CD14-positive monocyte (primary cell): ENCODE results near the gene ART1. TPM values are rescaled to one million over a fixed set of nuclear protein-coding genes. Genes with fewer than 3 reads are reported as not detected.

Experiments used
- DNase-seq, 3 donors: peaks; one replicate each; pipeline ENCODE4 v3.0.0-alpha.2; 2011 to 2022
- H2AFZ ChIP-seq: 2 replicates; pipeline ENCODE4 v1.6.0; 2012; ENCODE audit warnings: mild to moderate bottlenecking, low read depth, low read length, inconsistent platforms; ENCODE audit not compliant: insufficient read depth, poor library complexity, severe bottlenecking
- H3K27ac ChIP-seq, 2 donors: 1 replicate in 1 of 2; 2 replicates in 1 of 2; pipeline ENCODE4 v1.5.1; 2012 to 2013; ENCODE audit warnings: low read length in 2 of 2, control low read depth in 1 of 2, inconsistent platforms in 1 of 2, low read depth in 1 of 2, mild to moderate bottlenecking in 1 of 2
- H3K27me3 ChIP-seq, 2 donors: one replicate each; pipeline versions ENCODE4 v1.6.0 to v1.6.1; 2011 to 2013; ENCODE audit warnings: low read length in 2 of 2; ENCODE audit not compliant: control insufficient read depth in 2 of 2, insufficient read depth in 2 of 2
- H3K36me3 ChIP-seq, 2 donors: replicated peaks in 1 of 2; 1 replicate in 1 of 2; 2 replicates in 1 of 2; pipeline versions ENCODE4 v1.5.1 to v1.6.1; 2012 to 2013; ENCODE audit warnings: low read length in 2 of 2, control low read depth in 1 of 2, inconsistent platforms in 1 of 2, mild to moderate bottlenecking in 1 of 2; ENCODE audit not compliant: insufficient read depth in 2 of 2, control insufficient read depth in 1 of 2
- H3K4me1 ChIP-seq, 2 donors: 1 replicate in 1 of 2; 2 replicates in 1 of 2; pipeline versions ENCODE4 v1.5.1 to v1.6.1; 2012 to 2013; ENCODE audit warnings: low read length in 2 of 2, control low read depth in 1 of 2, inconsistent platforms in 1 of 2, mild to moderate bottlenecking in 1 of 2, moderate library complexity in 1 of 2; ENCODE audit not compliant: insufficient read depth in 2 of 2, control insufficient read depth in 1 of 2
- H3K4me2 ChIP-seq: replicated peaks from 2 replicates; pipeline ENCODE3; 2012; ENCODE audit warnings: low read length, moderate library complexity, mild to moderate bottlenecking; ENCODE audit not compliant: poor library complexity, severe bottlenecking; ENCODE audit errors: extremely low read depth
- H3K4me3 ChIP-seq, 3 experiments: fragments of 200-600 bp in 1 of 3; sonication (generic) in 1 of 3; replicated peaks in 1 of 3; 1 replicate in 2 of 3; 2 replicates in 1 of 3; pipeline ENCODE4 v1.5.1; 2011 to 2013; ENCODE audit warnings: low read length in 3 of 3, mild to moderate bottlenecking in 3 of 3, control low read depth in 2 of 3, low read depth in 2 of 3, inconsistent platforms in 1 of 3, moderate library complexity in 1 of 3
- H3K79me2 ChIP-seq: 2 replicates; pipeline ENCODE4 v1.6.0; 2012; ENCODE audit warnings: mild to moderate bottlenecking, control low read depth, inconsistent platforms, low read length, moderate library complexity; ENCODE audit not compliant: insufficient read depth
- H3K9ac ChIP-seq: 2 replicates; pipeline ENCODE4 v1.6.0; 2017; ENCODE audit warnings: low read length, mild to moderate bottlenecking; ENCODE audit not compliant: insufficient read depth, poor library complexity, severe bottlenecking
- H3K9me3 ChIP-seq, 2 donors: replicated peaks in 1 of 2; 1 replicate in 1 of 2; 2 replicates in 1 of 2; pipeline versions ENCODE4 v1.5.1 to v1.6.1; 2012 to 2013; ENCODE audit warnings: low read length in 2 of 2, control low read depth in 1 of 2; ENCODE audit not compliant: control insufficient read depth in 1 of 2, insufficient read depth in 1 of 2
- H4K20me1 ChIP-seq: 2 replicates; pipeline ENCODE4 v1.6.0; 2012; ENCODE audit warnings: mild to moderate bottlenecking, low read length, control low read depth, moderate library complexity; ENCODE audit not compliant: insufficient read depth
- H3K27ac Mint-ChIP-seq, 7 donors: one replicate each; pipeline ENCODE4 v1.8.0; 2020; ENCODE audit warnings: mild to moderate bottlenecking in 7 of 7, mixed read lengths in 7 of 7, moderate library complexity in 6 of 7, inconsistent platforms in 2 of 7
- H3K27me3 Mint-ChIP-seq, 3 donors: one replicate each; pipeline ENCODE4 v1.8.0; 2021 to 2022; ENCODE audit warnings: low read depth in 3 of 3, mild to moderate bottlenecking in 3 of 3, mixed read lengths in 3 of 3, moderate library complexity in 3 of 3, inconsistent platforms in 1 of 3
- H3K36me3 Mint-ChIP-seq, 2 donors: one replicate each; pipeline ENCODE4 v1.8.0; 2020; ENCODE audit warnings: mixed read lengths in 2 of 2, inconsistent platforms in 1 of 2, mild to moderate bottlenecking in 1 of 2
- H3K4me1 Mint-ChIP-seq: one replicate; pipeline ENCODE4 v1.8.0; 2020; ENCODE audit warnings: mild to moderate bottlenecking, mixed read lengths
- H3K4me3 Mint-ChIP-seq, 2 donors: one replicate each; pipeline ENCODE4 v1.8.0; 2020; ENCODE audit warnings: mild to moderate bottlenecking in 2 of 2, mixed read lengths in 2 of 2, moderate library complexity in 1 of 2
- H3K9me3 Mint-ChIP-seq, 7 donors: one replicate each; pipeline ENCODE4 v1.8.0; 2020 to 2022; ENCODE audit warnings: mixed read lengths in 7 of 7, mild to moderate bottlenecking in 6 of 7, moderate library complexity in 6 of 7, inconsistent platforms in 2 of 7
- WGBS: methylation state at CpG from one replicate; pipeline ENCODE4 v1.1.5; 2013; ENCODE audit warnings: missing lambda C conversion rate; ENCODE audit not compliant: insufficient coverage; 5-methylcytosine and 5-hydroxymethylcytosine counted together
- intact Hi-C, 2 donors: fragments of 100-400 bp; cut with micrococcal nuclease; formaldehyde crosslinking; loops; one replicate each; pipeline versions ENCODE4 v1.15.0 to v1.15.1; 2023
- polyA plus RNA-seq, 3 donors: library from polyadenylated mRNA; depleted of rRNA in 1 of 3; unstranded in 2 of 3; stranded (reverse) in 1 of 3; fragments of 300-500 nt in 2 of 3; fragments of >200 nt in 1 of 3; fragmentation: Illumina TruSeq in 2 of 3; gene quantifications; 1 replicate in 2 of 3; 2 replicates in 1 of 3; pipeline ENCODE4 v1.2.3, GENCODE V29; 2012 to 2021
- TF ChIP-seq, protein P1 (sequence below): fragments of 200-600 bp; IDR thresholded peaks from one replicate; pipeline ENCODE4 v1.8.0; 2022; ENCODE audit warnings: antibody characterized with exemption, mild to moderate bottlenecking

Gene ART1
- polyA plus RNA-seq, 3 donors = not detected

DNA sequence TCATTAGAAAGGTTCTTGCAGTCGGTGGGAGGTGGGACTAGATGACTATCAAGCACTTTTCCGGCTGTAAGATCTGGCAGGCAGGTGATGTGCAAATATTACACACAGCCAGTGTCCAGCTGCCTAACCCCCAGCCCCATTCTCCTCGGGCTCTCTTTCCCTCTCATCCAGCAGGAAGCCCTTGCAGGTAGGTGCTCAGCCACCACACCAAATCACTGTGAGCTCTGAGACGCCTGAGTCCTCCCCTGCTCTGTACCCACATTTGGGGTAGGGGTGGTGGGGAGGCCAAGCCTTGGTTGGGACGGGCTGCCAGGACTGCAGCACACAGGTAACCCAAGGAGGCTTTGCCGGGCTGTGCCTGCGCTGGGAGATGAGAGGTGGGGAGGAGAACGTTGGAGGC lies 3.7 kb upstream of the ART1 start:
- Histone ChIP-seq H3K4me1 (peaks cover 10 to 23% of the 10 kb centered on the region in 2 donors), H2AFZ (no peak overlapping the region), H3K4me2 (no peak overlapping the region), H3K36me3 (no peaks in the 10 kb centered on the region), H3K79me2 (no peaks in the 10 kb centered on the region), H3K27me3 (peaks cover 10 to 28% of the 10 kb centered on the region in 2 donors), H3K9me3 (peaks cover 6 to 10% of the 10 kb centered on the region in 2 donors), H3K27ac (no peak overlapping the region), H3K9ac (no peak overlapping the region), H4K20me1 (no peaks in the 10 kb centered on the region), H3K4me3 (no peak overlapping the region)
- Mint-ChIP-seq H3K9me3 (peaks cover 0 to 20% (median 9%) of the 10 kb centered on the region in 7 donors), H3K4me1 (peaks cover 27% of the 10 kb centered on the region), H3K4me3 (peak overlapping the region; percentile 65 to 70), H3K27ac (peak overlapping the region in 2 of 7 donors; percentile 62 to 77), H3K36me3 (peaks cover 4 to 9% of the 10 kb centered on the region in 2 donors), H3K27me3 (peaks cover 19 to 37% (median 30%) of the 10 kb centered on the region in 3 donors)
- TF ChIP-seq, protein P1, sequence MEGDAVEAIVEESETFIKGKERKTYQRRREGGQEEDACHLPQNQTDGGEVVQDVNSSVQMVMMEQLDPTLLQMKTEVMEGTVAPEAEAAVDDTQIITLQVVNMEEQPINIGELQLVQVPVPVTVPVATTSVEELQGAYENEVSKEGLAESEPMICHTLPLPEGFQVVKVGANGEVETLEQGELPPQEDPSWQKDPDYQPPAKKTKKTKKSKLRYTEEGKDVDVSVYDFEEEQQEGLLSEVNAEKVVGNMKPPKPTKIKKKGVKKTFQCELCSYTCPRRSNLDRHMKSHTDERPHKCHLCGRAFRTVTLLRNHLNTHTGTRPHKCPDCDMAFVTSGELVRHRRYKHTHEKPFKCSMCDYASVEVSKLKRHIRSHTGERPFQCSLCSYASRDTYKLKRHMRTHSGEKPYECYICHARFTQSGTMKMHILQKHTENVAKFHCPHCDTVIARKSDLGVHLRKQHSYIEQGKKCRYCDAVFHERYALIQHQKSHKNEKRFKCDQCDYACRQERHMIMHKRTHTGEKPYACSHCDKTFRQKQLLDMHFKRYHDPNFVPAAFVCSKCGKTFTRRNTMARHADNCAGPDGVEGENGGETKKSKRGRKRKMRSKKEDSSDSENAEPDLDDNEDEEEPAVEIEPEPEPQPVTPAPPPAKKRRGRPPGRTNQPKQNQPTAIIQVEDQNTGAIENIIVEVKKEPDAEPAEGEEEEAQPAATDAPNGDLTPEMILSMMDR = no peak
- intact Hi-C loops = no loop called here
- no peak for DNase-seq
- 81% methylated on average over 4 of the region's 8 CpGs for WGBS

DNA sequence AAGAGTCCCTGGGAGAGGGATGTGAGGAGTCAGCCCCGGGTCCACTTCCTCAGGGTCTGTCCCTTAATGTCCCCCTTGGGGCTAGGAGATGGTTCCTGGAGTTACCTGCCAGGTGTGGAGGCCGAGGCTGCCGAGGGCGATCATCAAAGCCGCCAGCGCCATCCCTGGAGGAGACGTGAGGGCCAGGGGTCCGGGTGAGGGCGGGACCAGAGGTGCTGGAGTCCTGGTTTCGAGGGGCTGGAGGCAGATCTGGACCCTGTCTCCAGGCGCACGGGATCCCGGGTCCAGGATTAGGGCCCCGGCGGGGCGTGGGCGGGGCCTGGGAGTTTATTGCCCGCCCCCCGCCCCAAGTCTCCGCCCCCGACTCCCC lies 3.2 kb upstream of the ART1 start, which contains the start of gene ART5:
Gene ART5, minus strand, starts transcription at position 292 of the 370 bp plus-strand sequence. Its CDS starts 130 bp downstream, at position 162.
- H3K4me1 ChIP-seq = peaks cover 10 to 23% of the 10 kb centered on the region in 2 donors
- H3K4me2 ChIP-seq = peak within 1 kb of the TSS; percentile 88
- Mint-ChIP-seq H3K36me3 (peaks cover 0 to 4% of the 10 kb centered on the region in 2 donors), H3K9me3 (peaks cover 0 to 20% (median 9%) of the 10 kb centered on the region in 7 donors), H3K4me1 (peaks cover 27% of the 10 kb centered on the region), H3K27ac (peak within 1 kb of the TSS in 4 of 7 donors; percentile 50 to 77 (median 61)), H3K27me3 (peaks cover 19 to 40% (median 30%) of the 10 kb centered on the region in 3 donors), H3K4me3 (peak within 1 kb of the TSS; percentile 80 to 93)
- peaks cover 10 to 28% of the 10 kb centered on the region in 2 donors for H3K27me3 ChIP-seq
- peak within 1 kb of the TSS; percentile 70 for H3K9ac ChIP-seq
- no peaks in the 10 kb centered on the region for H4K20me1 ChIP-seq
- peaks cover 6 to 10% of the 10 kb centered on the region in 2 donors for H3K9me3 ChIP-seq
- peak within 1 kb of the TSS; percentile 90 for H2AFZ ChIP-seq
- WGBS = 32% methylated on average over 18 of the region's 21 CpGs
- no peaks in the 10 kb centered on the region for H3K36me3 ChIP-seq
- no peak for DNase-seq
- H3K79me2 ChIP-seq = no peaks in the 10 kb centered on the region
- H3K4me3 ChIP-seq = peak within 1 kb of the TSS; percentile 45 to 75 (median 48)
- intact Hi-C loops = no loop called here
- no peak within 1 kb of the TSS for H3K27ac ChIP-seq
- TF ChIP-seq, protein P1 = no peak
